GM23338 (cell line): ENCODE measurements around the gene CASK. TPM values are rescaled to one million over a fixed set of nuclear protein-coding genes. Genes with fewer than 3 reads are reported as not detected.

ENCODE experiments used
- ATAC-seq: fragments of 200-7000 bp; cut with Tn5 transposase; 3 replicates; pipeline ENCODE4 v1.9.1; 2020
- DNase-seq: peaks from one replicate; pipeline ENCODE4 v3.0.0-alpha.2; 2015; ENCODE audit warnings: low spot score
- H2AFZ ChIP-seq: fragments of 200-600 bp; sonication (generic); 2 replicates; pipeline ENCODE4 v1.8.0; 2016; ENCODE audit warnings: antibody characterized with exemption, mild to moderate bottlenecking, moderate library complexity
- H3F3A ChIP-seq: fragments of 200-600 bp; sonication (generic); replicated peaks from 2 replicates; pipeline ENCODE4 v1.8.0; 2017; ENCODE audit warnings: antibody characterized with exemption, mixed run types, low read depth
- H3K27ac ChIP-seq: fragments of 200-600 bp; sonication (generic); 2 replicates; pipeline ENCODE4 v1.6.1; 2016; ENCODE audit warnings: low read depth
- H3K27me3 ChIP-seq: fragments of 200-600 bp; sonication (generic); 2 replicates; pipeline ENCODE4 v1.8.0; 2016; ENCODE audit warnings: mild to moderate bottlenecking, mixed run types, moderate library complexity; ENCODE audit not compliant: insufficient read depth
- H3K36me3 ChIP-seq: fragments of 200-600 bp; sonication (generic); 2 replicates; pipeline ENCODE4 v1.8.0; 2016; ENCODE audit warnings: mild to moderate bottlenecking; ENCODE audit not compliant: insufficient read depth
- H3K4me1 ChIP-seq: fragments of 200-600 bp; sonication (generic); 2 replicates; pipeline ENCODE4 v1.8.0; 2016; ENCODE audit warnings: mild to moderate bottlenecking, moderate library complexity; ENCODE audit not compliant: insufficient read depth
- H3K4me2 ChIP-seq: fragments of 200-600 bp; sonication (generic); 2 replicates; pipeline ENCODE4 v1.7.1; 2017; ENCODE audit warnings: mixed run types
- H3K4me3 ChIP-seq: fragments of 200-600 bp; sonication (generic); 2 replicates; pipeline ENCODE4 v1.6.1; 2016; ENCODE audit warnings: mixed run types
- H3K79me2 ChIP-seq: fragments of 200-600 bp; sonication (generic); replicated peaks from 2 replicates; pipeline ENCODE4 v1.8.0; 2017; ENCODE audit warnings: mild to moderate bottlenecking; ENCODE audit not compliant: insufficient read depth
- H3K9me2 ChIP-seq: fragments of 200-600 bp; sonication (generic); 2 replicates; pipeline ENCODE4 v1.8.0; 2017; ENCODE audit not compliant: insufficient read depth
- H4K20me1 ChIP-seq: fragments of 200-600 bp; sonication (generic); replicated peaks from 2 replicates; pipeline ENCODE4 v1.8.0; 2017; ENCODE audit warnings: mild to moderate bottlenecking; ENCODE audit not compliant: insufficient read depth
- H3K27ac Mint-ChIP-seq: 2 replicates; pipeline ENCODE4 v1.8.0; 2020; ENCODE audit warnings: inconsistent platforms, mild to moderate bottlenecking, moderate library complexity, mixed read lengths
- H3K27me3 Mint-ChIP-seq: 3 replicates; pipeline ENCODE4 v1.8.0; 2022; ENCODE audit warnings: low read depth, mild to moderate bottlenecking, moderate library complexity, mixed read lengths, inconsistent platforms; ENCODE audit not compliant: insufficient read depth, poor library complexity
- H3K36me3 Mint-ChIP-seq: 3 replicates; pipeline ENCODE4 v1.8.0; 2021; ENCODE audit warnings: low read depth, mild to moderate bottlenecking, inconsistent platforms, moderate library complexity, mixed read lengths
- H3K4me1 Mint-ChIP-seq: 3 replicates; pipeline ENCODE4 v1.8.0; 2020; ENCODE audit warnings: mild to moderate bottlenecking, inconsistent platforms, mixed read lengths
- H3K4me3 Mint-ChIP-seq: 3 replicates; pipeline ENCODE4 v1.8.0; 2021; ENCODE audit warnings: moderate library complexity, mild to moderate bottlenecking, inconsistent platforms, mixed read lengths
- H3K9me3 Mint-ChIP-seq: 3 replicates; pipeline ENCODE4 v1.8.0; 2020; ENCODE audit warnings: moderate library complexity, mild to moderate bottlenecking, inconsistent platforms, mixed read lengths
- CREB1 ChIP-seq: fragments of 250-450 bp; sonication (Bioruptor Pico); IDR thresholded peaks from 2 replicates; pipeline ENCODE4 v1.5.0; 2020; ENCODE audit warnings: low read depth, mild to moderate bottlenecking, moderate library complexity
- EZH2 ChIP-seq: fragments of 200-600 bp; sonication (generic); IDR thresholded peaks from one replicate; pipeline ENCODE4 v1.8.0; 2017; ENCODE audit warnings: antibody characterized with exemption, mild to moderate bottlenecking, low read depth; ENCODE audit not compliant: unreplicated experiment
- EZH2phosphoT487 ChIP-seq: fragments of 200-600 bp; sonication (generic); IDR thresholded peaks from one replicate; pipeline ENCODE4 v1.8.1; 2018; ENCODE audit warnings: antibody characterized with exemption; ENCODE audit not compliant: unreplicated experiment
- JUNB ChIP-seq: IDR thresholded peaks from one replicate; pipeline ENCODE4 v1.6.1; 2016; ENCODE audit warnings: antibody characterized with exemption; ENCODE audit not compliant: unreplicated experiment
- NANOG ChIP-seq: IDR thresholded peaks from 2 replicates; pipeline ENCODE4 v1.6.1; 2016; ENCODE audit warnings: antibody characterized with exemption, borderline replicate concordance
- POLR2AphosphoS5 ChIP-seq: IDR thresholded peaks from 2 replicates; pipeline ENCODE4 v1.6.1; 2016; ENCODE audit warnings: antibody characterized with exemption, low read depth
- ZNF114 ChIP-seq: fragments of 250-450 bp; sonication (Bioruptor Pico); IDR thresholded peaks from 2 replicates; pipeline ENCODE4 v1.5.0; 2020; ENCODE audit warnings: mild to moderate bottlenecking, moderate library complexity
- polyA plus RNA-seq: library from polyadenylated mRNA; unstranded; fragments of >200 nt; fragmentation: Nextera tagmentation; extraction: Ambion mirVana; gene quantifications from 2 replicates; pipeline ENCODE4 v1.2.1, GENCODE V29; 2016
- total RNA-seq: library from RNA; depleted of rRNA; stranded (reverse); fragments of >200 nt; shearing (Covaris generic); gene quantifications from 2 replicates; pipeline ENCODE4 v1.2.3, GENCODE V29; 2014
- TF ChIP-seq, protein P1 (sequence below): IDR thresholded peaks from 2 replicates; pipeline ENCODE4 v1.6.1; 2016; ENCODE audit warnings: antibody characterized with exemption
- TF ChIP-seq, protein P2 (sequence below): fragments of 250-450 bp; sonication (Bioruptor Pico); IDR thresholded peaks from 2 replicates; pipeline ENCODE4 v1.5.0; 2020; ENCODE audit warnings: mild to moderate bottlenecking, moderate library complexity
- TF ChIP-seq, protein P3 (sequence below), 2 experiments: fragments of 200-600 bp in 1 of 2; sonication (generic) in 1 of 2; conservative IDR thresholded peaks; 2 replicates each; pipeline versions ENCODE4 v1.5.1 to v1.6.1; 2016 to 2017; ENCODE audit warnings: antibody characterized with exemption in 2 of 2, low read depth in 2 of 2, mild to moderate bottlenecking in 2 of 2, moderate library complexity in 1 of 2
- TF ChIP-seq, protein P4 (sequence below): IDR thresholded peaks from one replicate; pipeline ENCODE4 v1.6.1; 2018; ENCODE audit warnings: antibody characterized with exemption; ENCODE audit not compliant: unreplicated experiment

Gene CASK
- total and polyA plus RNA-seq, 2 experiments from 2014 or later: 15.3 to 44.4 TPM

DNA sequence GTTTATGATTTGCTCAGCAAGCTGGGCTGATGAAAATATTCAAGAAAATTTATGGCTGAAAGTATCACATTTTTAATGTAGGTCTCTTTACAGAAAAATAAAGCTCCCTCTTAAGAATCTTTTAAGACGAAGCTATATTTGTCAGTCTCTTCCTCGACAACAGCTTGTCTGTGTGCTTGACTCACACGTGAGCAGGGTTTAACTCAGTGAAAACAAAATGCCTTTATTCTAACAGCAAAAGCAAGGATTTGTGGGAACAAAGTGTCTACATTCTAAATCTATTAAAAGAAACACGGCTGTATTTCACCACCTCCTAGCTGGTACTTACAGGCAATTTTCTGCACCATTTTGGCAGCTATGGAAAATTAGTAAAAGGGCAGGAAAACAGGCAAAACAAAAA is 400.7 kb downstream of the CASK start (continued):
- TF ChIP-seq, protein P1, sequence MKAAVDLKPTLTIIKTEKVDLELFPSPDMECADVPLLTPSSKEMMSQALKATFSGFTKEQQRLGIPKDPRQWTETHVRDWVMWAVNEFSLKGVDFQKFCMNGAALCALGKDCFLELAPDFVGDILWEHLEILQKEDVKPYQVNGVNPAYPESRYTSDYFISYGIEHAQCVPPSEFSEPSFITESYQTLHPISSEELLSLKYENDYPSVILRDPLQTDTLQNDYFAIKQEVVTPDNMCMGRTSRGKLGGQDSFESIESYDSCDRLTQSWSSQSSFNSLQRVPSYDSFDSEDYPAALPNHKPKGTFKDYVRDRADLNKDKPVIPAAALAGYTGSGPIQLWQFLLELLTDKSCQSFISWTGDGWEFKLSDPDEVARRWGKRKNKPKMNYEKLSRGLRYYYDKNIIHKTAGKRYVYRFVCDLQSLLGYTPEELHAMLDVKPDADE: no peak
- TF ChIP-seq POLR2AphosphoS5: no peak
- TF ChIP-seq EZH2phosphoT487: no peak
- no peak for TF ChIP-seq NANOG
- TF ChIP-seq CREB1 (CRISPR knock-in tag): no peak

DNA sequence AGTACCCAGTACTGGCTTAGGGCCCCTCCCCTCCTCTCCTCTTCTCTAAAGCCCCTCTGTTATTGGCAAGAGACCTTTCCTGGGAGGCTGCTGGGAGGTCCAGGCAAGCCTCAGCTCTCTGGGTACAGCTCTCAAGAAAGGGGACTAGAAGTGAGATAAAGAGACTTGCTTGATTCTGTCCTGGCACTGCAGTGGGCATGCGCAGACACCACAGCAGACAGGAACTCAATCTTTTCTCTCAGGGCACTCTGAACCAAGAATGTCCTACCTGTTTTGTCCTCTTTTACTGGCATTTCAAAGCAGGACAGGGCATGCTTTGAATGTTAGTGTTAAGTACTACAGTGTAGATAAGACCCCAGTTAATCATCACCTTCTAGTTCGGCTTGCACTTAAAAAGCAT is 401.3 kb downstream of the CASK start:
- Mint-ChIP-seq H3K4me1 (peaks cover 32% of the 10 kb centered on the region), H3K27me3 (no peaks in the 10 kb centered on the region), H3K27ac (no peak overlapping the region), H3K9me3 (no peaks in the 10 kb centered on the region), H3K36me3 (peaks cover 9% of the 10 kb centered on the region; the same call in 1 of the 3 replicates), H3K4me3 (no peak overlapping the region)
- no peak overlapping the region for H3K27ac ChIP-seq
- H3K4me1 ChIP-seq: peaks cover 3% of the 10 kb centered on the region; the same call in 1 of the 2 replicates
- H3F3A ChIP-seq: no peaks in the 10 kb centered on the region
- H3K4me3 ChIP-seq: no peak overlapping the region
- no peak overlapping the region for H2AFZ ChIP-seq
- ATAC-seq (peak; percentile 64), DNase-seq (no peak)
- no peaks in the 10 kb centered on the region for H3K36me3 ChIP-seq
- no peaks in the 10 kb centered on the region for H3K9me2 ChIP-seq
- H3K79me2 ChIP-seq: no peaks in the 10 kb centered on the region
- H3K4me2 ChIP-seq: no peak overlapping the region
- no peaks in the 10 kb centered on the region for H3K27me3 ChIP-seq
- H4K20me1 ChIP-seq: no peaks in the 10 kb centered on the region
- TF ChIP-seq, protein P1: no peak
- TF ChIP-seq CREB1 (CRISPR knock-in tag): no peak
- TF ChIP-seq EZH2phosphoT487: no peak
- TF ChIP-seq, protein P2, sequence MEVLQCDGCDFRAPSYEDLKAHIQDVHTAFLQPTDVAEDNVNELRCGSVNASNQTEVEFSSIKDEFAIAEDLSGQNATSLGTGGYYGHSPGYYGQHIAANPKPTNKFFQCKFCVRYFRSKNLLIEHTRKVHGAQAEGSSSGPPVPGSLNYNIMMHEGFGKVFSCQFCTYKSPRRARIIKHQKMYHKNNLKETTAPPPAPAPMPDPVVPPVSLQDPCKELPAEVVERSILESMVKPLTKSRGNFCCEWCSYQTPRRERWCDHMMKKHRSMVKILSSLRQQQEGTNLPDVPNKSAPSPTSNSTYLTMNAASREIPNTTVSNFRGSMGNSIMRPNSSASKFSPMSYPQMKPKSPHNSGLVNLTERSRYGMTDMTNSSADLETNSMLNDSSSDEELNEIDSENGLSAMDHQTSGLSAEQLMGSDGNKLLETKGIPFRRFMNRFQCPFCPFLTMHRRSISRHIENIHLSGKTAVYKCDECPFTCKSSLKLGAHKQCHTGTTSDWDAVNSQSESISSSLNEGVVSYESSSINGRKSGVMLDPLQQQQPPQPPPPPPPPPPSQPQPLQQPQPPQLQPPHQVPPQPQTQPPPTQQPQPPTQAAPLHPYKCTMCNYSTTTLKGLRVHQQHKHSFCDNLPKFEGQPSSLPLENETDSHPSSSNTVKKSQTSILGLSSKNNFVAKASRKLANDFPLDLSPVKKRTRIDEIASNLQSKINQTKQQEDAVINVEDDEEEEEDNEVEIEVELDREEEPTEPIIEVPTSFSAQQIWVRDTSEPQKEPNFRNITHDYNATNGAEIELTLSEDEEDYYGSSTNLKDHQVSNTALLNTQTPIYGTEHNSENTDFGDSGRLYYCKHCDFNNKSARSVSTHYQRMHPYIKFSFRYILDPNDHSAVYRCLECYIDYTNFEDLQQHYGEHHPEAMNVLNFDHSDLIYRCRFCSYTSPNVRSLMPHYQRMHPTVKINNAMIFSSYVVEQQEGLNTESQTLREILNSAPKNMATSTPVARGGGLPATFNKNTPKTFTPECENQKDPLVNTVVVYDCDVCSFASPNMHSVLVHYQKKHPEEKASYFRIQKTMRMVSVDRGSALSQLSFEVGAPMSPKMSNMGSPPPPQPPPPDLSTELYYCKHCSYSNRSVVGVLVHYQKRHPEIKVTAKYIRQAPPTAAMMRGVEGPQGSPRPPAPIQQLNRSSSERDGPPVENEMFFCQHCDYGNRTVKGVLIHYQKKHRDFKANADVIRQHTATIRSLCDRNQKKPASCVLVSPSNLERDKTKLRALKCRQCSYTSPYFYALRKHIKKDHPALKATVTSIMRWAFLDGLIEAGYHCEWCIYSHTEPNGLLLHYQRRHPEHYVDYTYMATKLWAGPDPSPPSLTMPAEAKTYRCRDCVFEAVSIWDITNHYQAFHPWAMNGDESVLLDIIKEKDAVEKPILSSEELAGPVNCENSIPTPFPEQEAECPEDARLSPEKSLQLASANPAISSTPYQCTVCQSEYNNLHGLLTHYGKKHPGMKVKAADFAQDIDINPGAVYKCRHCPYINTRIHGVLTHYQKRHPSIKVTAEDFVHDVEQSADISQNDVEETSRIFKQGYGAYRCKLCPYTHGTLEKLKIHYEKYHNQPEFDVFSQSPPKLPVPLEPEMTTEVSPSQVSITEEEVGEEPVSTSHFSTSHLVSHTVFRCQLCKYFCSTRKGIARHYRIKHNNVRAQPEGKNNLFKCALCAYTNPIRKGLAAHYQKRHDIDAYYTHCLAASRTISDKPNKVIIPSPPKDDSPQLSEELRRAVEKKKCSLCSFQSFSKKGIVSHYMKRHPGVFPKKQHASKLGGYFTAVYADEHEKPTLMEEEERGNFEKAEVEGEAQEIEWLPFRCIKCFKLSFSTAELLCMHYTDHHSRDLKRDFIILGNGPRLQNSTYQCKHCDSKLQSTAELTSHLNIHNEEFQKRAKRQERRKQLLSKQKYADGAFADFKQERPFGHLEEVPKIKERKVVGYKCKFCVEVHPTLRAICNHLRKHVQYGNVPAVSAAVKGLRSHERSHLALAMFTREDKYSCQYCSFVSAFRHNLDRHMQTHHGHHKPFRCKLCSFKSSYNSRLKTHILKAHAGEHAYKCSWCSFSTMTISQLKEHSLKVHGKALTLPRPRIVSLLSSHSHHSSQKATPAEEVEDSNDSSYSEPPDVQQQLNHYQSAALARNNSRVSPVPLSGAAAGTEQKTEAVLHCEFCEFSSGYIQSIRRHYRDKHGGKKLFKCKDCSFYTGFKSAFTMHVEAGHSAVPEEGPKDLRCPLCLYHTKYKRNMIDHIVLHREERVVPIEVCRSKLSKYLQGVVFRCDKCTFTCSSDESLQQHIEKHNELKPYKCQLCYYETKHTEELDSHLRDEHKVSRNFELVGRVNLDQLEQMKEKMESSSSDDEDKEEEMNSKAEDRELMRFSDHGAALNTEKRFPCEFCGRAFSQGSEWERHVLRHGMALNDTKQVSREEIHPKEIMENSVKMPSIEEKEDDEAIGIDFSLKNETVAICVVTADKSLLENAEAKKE (CRISPR knock-in tag): no peak
- TF ChIP-seq EZH2: no peak
- TF ChIP-seq, protein P3, sequence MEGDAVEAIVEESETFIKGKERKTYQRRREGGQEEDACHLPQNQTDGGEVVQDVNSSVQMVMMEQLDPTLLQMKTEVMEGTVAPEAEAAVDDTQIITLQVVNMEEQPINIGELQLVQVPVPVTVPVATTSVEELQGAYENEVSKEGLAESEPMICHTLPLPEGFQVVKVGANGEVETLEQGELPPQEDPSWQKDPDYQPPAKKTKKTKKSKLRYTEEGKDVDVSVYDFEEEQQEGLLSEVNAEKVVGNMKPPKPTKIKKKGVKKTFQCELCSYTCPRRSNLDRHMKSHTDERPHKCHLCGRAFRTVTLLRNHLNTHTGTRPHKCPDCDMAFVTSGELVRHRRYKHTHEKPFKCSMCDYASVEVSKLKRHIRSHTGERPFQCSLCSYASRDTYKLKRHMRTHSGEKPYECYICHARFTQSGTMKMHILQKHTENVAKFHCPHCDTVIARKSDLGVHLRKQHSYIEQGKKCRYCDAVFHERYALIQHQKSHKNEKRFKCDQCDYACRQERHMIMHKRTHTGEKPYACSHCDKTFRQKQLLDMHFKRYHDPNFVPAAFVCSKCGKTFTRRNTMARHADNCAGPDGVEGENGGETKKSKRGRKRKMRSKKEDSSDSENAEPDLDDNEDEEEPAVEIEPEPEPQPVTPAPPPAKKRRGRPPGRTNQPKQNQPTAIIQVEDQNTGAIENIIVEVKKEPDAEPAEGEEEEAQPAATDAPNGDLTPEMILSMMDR (conservative IDR thresholded peaks at IDR 0.05; ENCODE audit: low read depth in 2 of 2): no peak
- TF ChIP-seq JUNB: no peak
- no peak for TF ChIP-seq POLR2AphosphoS5
- no peak for TF ChIP-seq ZNF114
- TF ChIP-seq, protein P4, sequence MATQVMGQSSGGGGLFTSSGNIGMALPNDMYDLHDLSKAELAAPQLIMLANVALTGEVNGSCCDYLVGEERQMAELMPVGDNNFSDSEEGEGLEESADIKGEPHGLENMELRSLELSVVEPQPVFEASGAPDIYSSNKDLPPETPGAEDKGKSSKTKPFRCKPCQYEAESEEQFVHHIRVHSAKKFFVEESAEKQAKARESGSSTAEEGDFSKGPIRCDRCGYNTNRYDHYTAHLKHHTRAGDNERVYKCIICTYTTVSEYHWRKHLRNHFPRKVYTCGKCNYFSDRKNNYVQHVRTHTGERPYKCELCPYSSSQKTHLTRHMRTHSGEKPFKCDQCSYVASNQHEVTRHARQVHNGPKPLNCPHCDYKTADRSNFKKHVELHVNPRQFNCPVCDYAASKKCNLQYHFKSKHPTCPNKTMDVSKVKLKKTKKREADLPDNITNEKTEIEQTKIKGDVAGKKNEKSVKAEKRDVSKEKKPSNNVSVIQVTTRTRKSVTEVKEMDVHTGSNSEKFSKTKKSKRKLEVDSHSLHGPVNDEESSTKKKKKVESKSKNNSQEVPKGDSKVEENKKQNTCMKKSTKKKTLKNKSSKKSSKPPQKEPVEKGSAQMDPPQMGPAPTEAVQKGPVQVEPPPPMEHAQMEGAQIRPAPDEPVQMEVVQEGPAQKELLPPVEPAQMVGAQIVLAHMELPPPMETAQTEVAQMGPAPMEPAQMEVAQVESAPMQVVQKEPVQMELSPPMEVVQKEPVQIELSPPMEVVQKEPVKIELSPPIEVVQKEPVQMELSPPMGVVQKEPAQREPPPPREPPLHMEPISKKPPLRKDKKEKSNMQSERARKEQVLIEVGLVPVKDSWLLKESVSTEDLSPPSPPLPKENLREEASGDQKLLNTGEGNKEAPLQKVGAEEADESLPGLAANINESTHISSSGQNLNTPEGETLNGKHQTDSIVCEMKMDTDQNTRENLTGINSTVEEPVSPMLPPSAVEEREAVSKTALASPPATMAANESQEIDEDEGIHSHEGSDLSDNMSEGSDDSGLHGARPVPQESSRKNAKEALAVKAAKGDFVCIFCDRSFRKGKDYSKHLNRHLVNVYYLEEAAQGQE: no peak
